SU-DHL-6 (cell line): ENCODE measurements around the gene MAN1A2.

ENCODE experiments used
- H2AFZ ChIP-seq: fragments of 200-600 bp; sonication (generic); 2 replicates; pipeline ENCODE4 v1.6.1; 2014; ENCODE audit warnings: low read depth, mild to moderate bottlenecking, moderate library complexity, mixed read lengths, antibody characterized with exemption, low read length; ENCODE audit not compliant: severe bottlenecking
- H3F3A ChIP-seq: fragments of 200-600 bp; shearing (Covaris generic); 2 replicates; pipeline ENCODE4 v1.6.0; 2016; ENCODE audit warnings: antibody characterized with exemption, mild to moderate bottlenecking; ENCODE audit not compliant: insufficient read depth
- H3K27ac ChIP-seq: fragments of 200-600 bp; sonication (generic); 2 replicates; pipeline ENCODE4 v1.5.1; 2016; ENCODE audit warnings: low read depth, mild to moderate bottlenecking, low read length, moderate library complexity, mixed read lengths
- H3K27me3 ChIP-seq: fragments of 200-600 bp; sonication (generic), shearing (Covaris generic); 2 replicates; pipeline ENCODE4 v1.6.0; 2014; ENCODE audit warnings: mild to moderate bottlenecking, low read length
- H3K36me3 ChIP-seq: fragments of 200-600 bp; sonication (generic); 2 replicates; pipeline ENCODE4 v1.6.1; 2014; ENCODE audit warnings: mild to moderate bottlenecking, low read length, mixed read lengths
- H3K4me2 ChIP-seq: fragments of 300-600, 200-600 bp; shearing (Covaris generic), sonication (generic); 2 replicates; pipeline ENCODE4 v1.6.0; 2014; ENCODE audit warnings: low read length, low read depth, mild to moderate bottlenecking; ENCODE audit not compliant: poor library complexity, severe bottlenecking
- H3K4me3 ChIP-seq: fragments of 200-600 bp; sonication (generic); 2 replicates; pipeline ENCODE4 v1.5.1; 2014; ENCODE audit warnings: antibody characterized with exemption, low read length, mild to moderate bottlenecking, mixed read lengths; ENCODE audit not compliant: insufficient read depth, poor library complexity, severe bottlenecking
- H3K79me2 ChIP-seq: fragments of 200-600 bp; sonication (generic); 2 replicates; pipeline ENCODE4 v1.6.1; 2014; ENCODE audit warnings: mild to moderate bottlenecking, low read length, moderate library complexity; ENCODE audit not compliant: insufficient read depth
- H3K9ac ChIP-seq: fragments of 200-600 bp; sonication (generic); 2 replicates; pipeline ENCODE4 v1.7.0; 2014; ENCODE audit warnings: mild to moderate bottlenecking, low read length
- H3K9me2 ChIP-seq: fragments of 200-600 bp; sonication (generic); replicated peaks from 2 replicates; pipeline ENCODE4 v1.6.1; 2014; ENCODE audit warnings: low read length; ENCODE audit not compliant: insufficient read depth
- H3K9me3 ChIP-seq: fragments of 200-600 bp; sonication (generic); 2 replicates; pipeline ENCODE4 v1.6.1; 2014; ENCODE audit warnings: low read length, mixed read lengths; ENCODE audit not compliant: insufficient read depth
- H4K20me1 ChIP-seq: fragments of 200-600 bp; sonication (generic); 2 replicates; pipeline ENCODE4 v1.6.1; 2014; ENCODE audit warnings: low read depth, mild to moderate bottlenecking, antibody characterized with exemption, low read length, moderate library complexity, mixed read lengths
- EZH2phosphoT487 ChIP-seq: fragments of 200-600 bp; sonication (generic), shearing (Covaris generic); conservative IDR thresholded peaks from 2 replicates; pipeline ENCODE4 v1.6.1; 2018; ENCODE audit warnings: mild to moderate bottlenecking, antibody characterized with exemption, low read length, moderate library complexity, mixed read lengths
- TF ChIP-seq, protein P1 (sequence below): fragments of 200-600 bp; sonication (generic); IDR thresholded peaks from one replicate; pipeline ENCODE4 v1.5.1; 2017; ENCODE audit warnings: antibody characterized with exemption, mild to moderate bottlenecking, low read length, moderate library complexity; ENCODE audit not compliant: insufficient read depth, poor library complexity, severe bottlenecking

MAN1A2 gene

DNA sequence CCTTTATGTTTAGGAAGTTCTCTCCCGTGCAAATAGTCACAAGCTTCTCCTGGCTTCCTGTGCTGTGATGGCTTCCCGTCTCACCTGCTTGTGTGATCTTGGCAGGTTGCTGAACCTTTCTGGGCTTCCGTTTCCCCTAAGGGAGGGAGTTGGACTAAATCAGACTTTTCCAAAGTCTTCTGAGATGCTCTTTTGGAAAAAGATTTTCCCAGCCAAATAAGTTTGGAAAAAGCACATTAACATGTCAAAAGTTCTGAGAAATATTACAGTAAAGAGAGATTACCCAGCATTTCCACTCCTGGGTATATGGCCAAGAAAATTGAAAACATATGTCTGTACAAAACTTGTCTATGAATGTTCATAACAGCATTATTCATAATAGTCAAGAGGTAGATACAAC lies 202.6 kb downstream of the MAN1A2 start:
- no peak for TF ChIP-seq EZH2phosphoT487
- TF ChIP-seq, protein P1, sequence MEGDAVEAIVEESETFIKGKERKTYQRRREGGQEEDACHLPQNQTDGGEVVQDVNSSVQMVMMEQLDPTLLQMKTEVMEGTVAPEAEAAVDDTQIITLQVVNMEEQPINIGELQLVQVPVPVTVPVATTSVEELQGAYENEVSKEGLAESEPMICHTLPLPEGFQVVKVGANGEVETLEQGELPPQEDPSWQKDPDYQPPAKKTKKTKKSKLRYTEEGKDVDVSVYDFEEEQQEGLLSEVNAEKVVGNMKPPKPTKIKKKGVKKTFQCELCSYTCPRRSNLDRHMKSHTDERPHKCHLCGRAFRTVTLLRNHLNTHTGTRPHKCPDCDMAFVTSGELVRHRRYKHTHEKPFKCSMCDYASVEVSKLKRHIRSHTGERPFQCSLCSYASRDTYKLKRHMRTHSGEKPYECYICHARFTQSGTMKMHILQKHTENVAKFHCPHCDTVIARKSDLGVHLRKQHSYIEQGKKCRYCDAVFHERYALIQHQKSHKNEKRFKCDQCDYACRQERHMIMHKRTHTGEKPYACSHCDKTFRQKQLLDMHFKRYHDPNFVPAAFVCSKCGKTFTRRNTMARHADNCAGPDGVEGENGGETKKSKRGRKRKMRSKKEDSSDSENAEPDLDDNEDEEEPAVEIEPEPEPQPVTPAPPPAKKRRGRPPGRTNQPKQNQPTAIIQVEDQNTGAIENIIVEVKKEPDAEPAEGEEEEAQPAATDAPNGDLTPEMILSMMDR = no peak
- H4K20me1 ChIP-seq = no peaks in the 10 kb centered on the region
- H3K79me2 ChIP-seq = no peaks in the 10 kb centered on the region
- H3K9me3 ChIP-seq = no peaks in the 10 kb centered on the region
- H3K4me2 ChIP-seq = no peak overlapping the region
- H2AFZ ChIP-seq = no peak overlapping the region
- H3K27ac ChIP-seq = no peak overlapping the region
- no peak overlapping the region for H3K4me3 ChIP-seq
- H3K36me3 ChIP-seq = no peaks in the 10 kb centered on the region
- no peaks in the 10 kb centered on the region for H3K9me2 ChIP-seq
- no peaks in the 10 kb centered on the region for H3K27me3 ChIP-seq
- no peak overlapping the region for H3K9ac ChIP-seq
- no peaks in the 10 kb centered on the region for H3F3A ChIP-seq

DNA sequence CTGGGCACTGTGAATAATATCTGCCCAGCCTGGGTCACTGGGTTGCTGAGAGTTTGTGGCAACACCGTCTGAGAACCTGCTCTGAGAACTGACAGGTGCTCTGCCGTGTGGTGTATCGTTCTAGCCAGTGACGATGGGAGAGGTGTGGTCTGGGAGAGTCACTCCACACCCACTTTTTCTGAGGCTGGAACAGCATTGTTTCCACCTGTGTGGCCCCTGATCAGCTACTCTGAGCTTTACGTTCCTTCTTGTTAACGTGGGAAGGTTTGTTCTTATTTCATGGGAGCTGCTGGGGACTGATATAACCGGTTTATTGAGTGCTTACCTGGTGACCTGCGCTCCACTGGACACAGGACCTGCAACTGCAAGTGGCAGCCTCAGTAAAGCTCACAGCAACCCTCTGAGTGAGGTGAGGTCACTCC lies 203.8 kb downstream of the MAN1A2 start:
- no peaks in the 10 kb centered on the region for H3K36me3 ChIP-seq
- H3K9me2 ChIP-seq = no peaks in the 10 kb centered on the region
- TF ChIP-seq, protein P1 = no peak
- no peak for TF ChIP-seq EZH2phosphoT487
- no peaks in the 10 kb centered on the region for H3F3A ChIP-seq
- no peak overlapping the region for H3K9ac ChIP-seq
- no peaks in the 10 kb centered on the region for H3K79me2 ChIP-seq
- H2AFZ ChIP-seq = no peak overlapping the region
- H3K4me2 ChIP-seq = no peak overlapping the region
- H4K20me1 ChIP-seq = no peaks in the 10 kb centered on the region
- no peak overlapping the region for H3K4me3 ChIP-seq
- no peaks in the 10 kb centered on the region for H3K9me3 ChIP-seq
- H3K27me3 ChIP-seq = no peaks in the 10 kb centered on the region
- no peak overlapping the region for H3K27ac ChIP-seq

GRCh38 chr1:117571496-117571895 lies 204.2 kb downstream of the MAN1A2 start:
- Histone ChIP-seq H3K9me3 (no peaks in the 10 kb centered on the region), H4K20me1 (no peaks in the 10 kb centered on the region), H3K27ac (no peak overlapping the region), H3K4me3 (no peak overlapping the region), H2AFZ (no peak overlapping the region), H3K36me3 (no peaks in the 10 kb centered on the region), H3K4me2 (no peak overlapping the region), H3K27me3 (no peaks in the 10 kb centered on the region), H3K9ac (no peak overlapping the region), H3K79me2 (no peaks in the 10 kb centered on the region), H3F3A (no peaks in the 10 kb centered on the region), H3K9me2 (no peaks in the 10 kb centered on the region)
- TF ChIP-seq EZH2phosphoT487 = no peak
- TF ChIP-seq, protein P1 = no peak

GRCh38 chr1:117572546-117572945 lies 205.3 kb downstream of the MAN1A2 start:
- Histone ChIP-seq H3K79me2 (no peaks in the 10 kb centered on the region), H3K36me3 (no peaks in the 10 kb centered on the region), H3K4me3 (no peak overlapping the region), H3K27ac (no peak overlapping the region), H3K9me2 (no peaks in the 10 kb centered on the region), H3K9me3 (no peaks in the 10 kb centered on the region), H3F3A (no peaks in the 10 kb centered on the region), H2AFZ (no peak overlapping the region), H4K20me1 (no peaks in the 10 kb centered on the region), H3K4me2 (no peak overlapping the region), H3K9ac (no peak overlapping the region), H3K27me3 (no peaks in the 10 kb centered on the region)
- TF ChIP-seq EZH2phosphoT487 = no peak
- TF ChIP-seq, protein P1 = no peak
